Measurements from ENCODE around the gene SSX2IP.
"Not testable (repeated sequence)": the region's sequence is repeated elsewhere in the genome, so short reads cannot be mapped to it uniquely, and the experiment has no call there.

Gene SSX2IP

DNA sequence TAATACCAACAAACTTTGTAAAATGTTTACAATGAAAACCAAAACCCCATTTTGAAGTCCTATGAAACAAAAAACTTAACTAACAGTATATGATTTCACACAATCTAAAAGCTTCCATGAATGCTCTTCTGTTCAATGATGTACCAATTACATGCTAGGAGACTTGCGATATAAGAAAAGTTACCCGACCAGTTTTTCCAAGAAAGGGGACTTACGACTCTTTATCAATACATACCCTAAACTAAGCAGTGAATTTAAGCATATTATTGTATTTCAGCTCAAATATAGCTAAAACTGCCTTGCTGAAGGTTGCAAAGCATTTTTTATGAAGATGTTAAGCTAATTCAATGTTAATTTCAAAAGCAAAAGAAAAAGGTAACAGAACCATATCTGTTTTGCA, 15.6 kb downstream of the SSX2IP start:
- DNase-seq = no peak

DNA sequence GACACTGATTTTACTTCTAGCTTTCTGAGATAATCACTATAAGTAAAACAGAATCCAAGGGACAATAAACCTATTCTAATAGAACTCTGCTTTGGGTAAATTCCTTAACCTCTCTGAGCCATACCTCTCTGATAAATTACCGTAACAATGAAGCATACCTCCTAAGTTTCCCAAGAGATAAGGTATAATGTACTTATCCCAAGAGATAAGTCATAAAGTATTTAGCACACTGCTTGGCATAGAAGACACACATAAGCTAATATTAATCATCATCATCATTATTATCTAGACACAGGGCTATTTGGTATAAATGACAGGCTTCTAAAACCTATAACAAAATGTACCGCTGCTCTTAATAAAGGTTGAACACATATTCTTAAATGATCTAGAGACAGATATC, 16.2 kb downstream of the SSX2IP start:
- no peak for DNase-seq

DNA sequence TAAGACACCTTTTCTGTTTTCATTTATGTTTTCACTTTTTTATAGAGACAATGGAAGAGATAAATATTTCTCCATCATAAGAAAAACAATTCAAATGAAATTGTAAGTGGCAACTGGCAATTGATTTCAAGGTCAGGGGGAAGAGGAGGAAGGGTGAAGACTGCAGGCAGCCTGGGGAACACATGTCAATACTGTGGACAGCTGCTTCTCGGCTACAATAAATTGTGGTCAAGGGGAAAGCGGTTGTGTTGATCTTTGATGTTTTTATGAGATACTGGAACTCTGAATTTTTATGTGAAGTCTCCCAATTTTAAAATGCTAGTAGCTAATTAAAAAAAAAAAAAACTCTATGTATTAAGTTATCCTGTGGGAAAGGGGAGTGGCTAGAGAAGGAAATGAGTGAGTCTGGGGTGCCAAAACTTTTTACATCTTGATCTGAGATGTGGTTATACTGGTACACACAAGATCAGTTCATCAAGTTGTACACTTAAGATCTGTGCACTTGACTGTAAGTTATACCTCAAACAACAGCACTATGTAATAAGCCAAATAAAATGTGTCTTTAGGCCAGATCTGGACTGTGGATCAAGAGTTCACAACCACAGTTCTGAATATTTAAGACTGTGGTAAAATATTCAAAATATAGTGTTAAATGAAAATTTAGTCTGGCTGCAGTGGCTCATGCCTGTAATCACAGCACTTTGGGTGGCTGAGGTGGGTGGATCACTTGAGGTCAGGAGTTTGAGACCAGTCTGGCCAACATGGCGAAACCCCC, 18.0 kb downstream of the SSX2IP start:
- DNase-seq = no peak

DNA sequence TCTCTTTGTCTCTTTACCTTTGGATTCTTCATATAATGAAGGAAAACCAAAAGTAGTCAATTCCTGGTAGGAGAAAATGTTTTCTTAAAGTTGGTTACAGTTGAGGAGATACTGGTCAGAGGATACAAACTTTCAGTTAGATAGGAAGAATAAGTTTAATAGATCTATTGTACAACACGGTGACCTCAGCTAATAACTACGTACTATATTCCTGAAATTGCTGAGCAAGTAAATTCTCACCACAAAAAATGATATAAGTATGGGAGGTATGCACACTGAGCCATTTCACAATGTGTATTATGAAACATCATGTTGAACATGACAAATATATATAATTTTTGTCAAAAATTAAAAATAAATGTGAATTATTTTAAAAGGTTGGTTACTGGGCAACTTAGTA, 20.4 kb downstream of the SSX2IP start:
- no peak for DNase-seq

DNA sequence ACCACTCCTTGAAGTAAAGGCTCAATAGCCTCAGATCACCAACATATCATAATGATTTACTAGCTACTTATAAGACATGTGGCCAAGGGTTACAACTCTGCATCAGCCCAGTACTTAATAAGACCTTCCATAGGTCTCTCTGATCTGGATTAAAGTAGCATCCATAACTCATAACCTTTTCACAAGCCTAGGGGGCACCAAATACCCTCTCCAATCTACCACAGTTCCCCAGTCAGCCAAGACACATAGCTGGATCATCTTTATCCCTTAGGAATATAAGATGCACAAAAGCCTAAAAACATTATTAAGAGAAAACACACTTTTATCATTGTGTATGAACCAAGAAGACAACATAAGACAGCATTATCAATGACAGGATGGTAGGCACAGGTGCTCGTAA, 22.1 kb downstream of the SSX2IP start:
- no peak for DNase-seq

DNA sequence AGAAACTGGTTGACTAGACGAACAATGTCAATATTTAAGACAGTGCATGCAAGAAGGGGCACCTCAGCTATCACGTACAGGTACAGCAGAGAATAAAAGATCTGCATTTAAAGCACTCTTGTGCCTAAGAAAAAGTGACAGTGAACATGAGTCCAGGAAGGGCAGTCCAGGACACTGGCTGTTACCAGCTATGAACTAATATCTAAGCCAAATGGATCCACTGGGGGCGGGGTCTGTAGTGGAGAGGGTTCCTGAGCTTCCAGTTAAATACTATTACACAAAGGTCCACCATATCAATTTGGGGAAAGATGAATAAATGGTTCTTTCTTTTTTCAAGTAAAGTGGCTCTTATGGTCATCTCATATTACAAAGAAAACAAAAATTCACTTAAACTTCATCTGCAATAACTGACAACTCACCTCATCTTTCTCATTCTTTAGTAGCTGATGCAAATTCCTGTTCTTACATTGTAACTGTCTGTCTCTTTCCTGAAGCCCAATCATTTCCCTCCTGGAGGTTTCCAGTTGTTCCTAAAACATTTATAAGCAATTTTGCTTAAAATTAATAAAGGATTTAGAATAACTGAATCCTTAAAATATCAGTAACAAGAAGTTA, 24.5 kb downstream of the SSX2IP start:
- DNase-seq = no peak

DNA sequence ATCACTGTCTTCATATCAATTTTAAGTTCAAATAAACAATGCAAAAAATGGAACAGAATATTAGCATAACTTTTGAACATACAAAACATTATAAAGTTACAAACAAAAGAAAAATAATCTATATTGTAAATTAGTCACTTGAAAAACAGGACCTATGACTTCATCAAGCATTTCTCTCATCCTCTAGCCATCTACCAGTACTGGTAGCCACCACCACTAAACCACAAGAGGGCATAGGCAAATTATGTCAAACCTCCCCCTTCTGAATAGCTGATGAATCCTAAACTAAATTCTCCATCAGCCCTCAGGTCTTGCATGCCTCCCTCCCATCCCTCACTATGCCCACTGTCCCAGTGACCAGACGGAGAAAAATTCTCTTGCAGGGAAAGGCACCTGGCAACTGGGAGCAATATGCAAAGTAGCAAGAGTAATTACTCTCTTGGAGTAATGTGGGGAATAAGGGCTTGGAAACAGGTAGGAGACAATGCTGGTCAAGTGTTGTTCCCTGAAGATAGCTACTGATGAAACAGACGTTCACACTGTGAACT, 37.1 kb downstream of the SSX2IP start:
- no peak for DNase-seq

DNA sequence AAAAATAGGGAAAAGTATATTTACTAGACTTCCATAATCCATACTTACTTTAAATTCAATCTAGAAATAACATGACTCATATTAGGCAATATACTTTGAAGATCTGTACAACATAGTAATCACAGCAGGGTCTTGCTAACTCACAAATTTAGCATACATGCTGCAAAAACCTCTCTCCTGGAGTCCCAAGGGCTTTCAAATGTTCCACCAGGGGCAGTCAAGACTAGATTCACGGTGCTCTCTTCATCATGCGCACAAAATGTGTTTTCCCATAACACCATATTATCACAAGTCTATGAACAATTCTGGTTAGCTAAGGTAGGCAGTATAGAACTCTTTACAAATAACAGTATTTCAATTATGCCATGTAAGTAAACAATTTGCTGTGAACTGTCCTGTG, 45.8 kb downstream of the SSX2IP start:
- no peak for DNase-seq

DNA sequence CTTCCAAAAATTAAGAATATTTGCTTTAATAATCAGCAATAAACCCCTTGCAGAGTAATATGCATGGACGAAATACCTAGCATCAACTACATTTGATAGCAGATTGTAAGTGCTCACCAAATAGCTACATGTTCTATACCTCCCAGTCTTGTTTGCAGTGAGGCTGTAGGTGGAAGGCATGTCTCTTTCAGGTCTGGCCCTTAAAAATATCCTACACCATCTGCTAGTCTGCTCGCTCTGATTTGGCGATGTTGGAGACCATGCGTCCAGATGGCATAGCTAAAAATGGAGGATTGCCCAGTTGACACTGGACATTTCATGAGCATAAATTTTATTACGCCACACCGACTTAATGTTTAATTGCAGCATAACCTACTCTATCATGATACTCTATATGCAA, 47.1 kb downstream of the SSX2IP start:
- DNase-seq = no peak

DNA sequence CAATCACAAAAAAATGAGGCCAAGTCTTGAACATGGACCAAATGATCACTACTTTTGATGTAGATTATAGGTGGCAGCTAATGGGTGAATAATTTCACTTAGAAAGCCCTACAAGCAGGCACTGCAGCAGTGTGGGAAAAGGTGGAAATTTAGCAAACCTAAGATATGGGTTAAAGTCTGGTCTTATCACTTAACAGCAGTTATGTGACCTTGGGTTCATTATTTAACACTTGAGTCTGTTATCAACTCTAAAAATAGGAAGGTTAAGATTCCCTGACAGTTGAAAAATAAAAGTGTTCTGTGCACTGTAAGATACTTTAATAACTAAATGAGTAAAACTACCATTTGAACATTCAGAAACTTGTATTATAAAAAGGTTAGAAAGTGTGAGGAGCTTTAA, 47.5 kb downstream of the SSX2IP start:
- DNase-seq = no peak

DNA sequence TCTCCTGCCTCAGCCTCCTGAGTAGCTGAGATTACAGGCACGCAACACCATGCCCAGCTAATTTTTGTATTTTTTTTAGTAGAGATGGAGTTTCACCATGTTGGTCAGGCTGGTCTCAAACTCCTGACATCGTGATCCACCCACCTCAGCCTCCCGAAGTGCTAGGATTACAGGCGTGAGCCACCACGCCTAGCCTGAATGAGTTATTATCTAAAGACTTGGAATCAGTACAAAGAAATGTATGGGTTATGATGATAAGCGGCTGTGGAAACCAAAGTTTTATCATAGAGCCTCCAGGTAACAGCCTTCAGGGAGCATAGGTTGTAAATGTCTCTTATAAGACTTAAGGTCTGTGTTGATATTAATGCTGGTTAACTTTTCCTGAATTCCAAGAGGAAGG, 50.5 kb downstream of the SSX2IP start:
- not testable (repeated sequence) for DNase-seq

DNA sequence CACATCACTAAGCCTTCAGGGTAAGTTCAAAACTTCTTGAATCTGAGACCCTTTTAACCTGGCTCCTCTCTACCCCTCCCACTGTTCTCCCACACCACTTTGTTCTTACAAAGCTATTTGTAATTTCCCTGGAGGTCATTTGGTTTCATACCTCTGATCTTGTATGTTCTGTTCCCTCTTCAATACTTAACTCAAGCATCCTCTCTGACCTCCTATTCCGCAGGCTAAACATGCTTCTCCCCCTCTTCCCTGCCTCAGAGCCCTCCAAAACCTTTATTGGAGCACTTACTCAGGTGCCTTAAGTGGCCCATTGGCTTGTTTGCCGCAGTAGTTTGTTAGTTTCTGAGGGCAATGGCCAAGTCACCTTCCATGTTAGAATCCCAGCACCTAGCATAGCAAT, 54.8 kb downstream of the SSX2IP start:
- DNase-seq = no peak

DNA sequence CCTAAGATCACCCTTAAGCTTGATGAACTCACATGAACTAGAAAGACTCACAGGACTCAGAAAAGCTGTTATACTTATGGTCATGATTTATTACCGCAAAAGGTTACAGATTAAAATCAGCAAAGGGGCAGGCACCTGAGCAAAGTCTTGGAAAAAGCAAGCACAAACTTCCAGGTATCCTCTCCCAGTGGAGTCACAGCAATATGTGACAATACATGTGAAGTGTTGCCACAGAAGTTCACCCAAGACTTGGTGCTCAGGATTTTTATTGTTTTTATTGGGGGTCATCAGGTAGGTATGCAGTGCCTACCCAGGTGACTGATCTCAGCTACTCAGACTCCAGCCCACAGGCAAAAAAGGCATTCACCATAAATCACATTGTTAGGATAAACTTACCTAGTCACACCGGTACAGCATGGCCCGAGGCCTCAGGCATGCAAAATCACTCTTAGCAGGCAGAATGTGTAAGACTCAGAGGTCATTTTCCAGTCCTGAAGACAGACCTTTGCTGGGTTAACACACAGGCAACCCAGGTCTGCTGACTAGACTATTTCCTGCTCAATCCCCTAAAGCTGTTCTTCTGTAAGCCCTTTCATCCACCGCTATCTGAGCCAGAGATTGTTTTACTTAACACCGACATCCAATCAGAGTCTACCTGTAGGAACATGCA, 55.6 kb downstream of the SSX2IP start:
- DNase-seq = no peak

DNA sequence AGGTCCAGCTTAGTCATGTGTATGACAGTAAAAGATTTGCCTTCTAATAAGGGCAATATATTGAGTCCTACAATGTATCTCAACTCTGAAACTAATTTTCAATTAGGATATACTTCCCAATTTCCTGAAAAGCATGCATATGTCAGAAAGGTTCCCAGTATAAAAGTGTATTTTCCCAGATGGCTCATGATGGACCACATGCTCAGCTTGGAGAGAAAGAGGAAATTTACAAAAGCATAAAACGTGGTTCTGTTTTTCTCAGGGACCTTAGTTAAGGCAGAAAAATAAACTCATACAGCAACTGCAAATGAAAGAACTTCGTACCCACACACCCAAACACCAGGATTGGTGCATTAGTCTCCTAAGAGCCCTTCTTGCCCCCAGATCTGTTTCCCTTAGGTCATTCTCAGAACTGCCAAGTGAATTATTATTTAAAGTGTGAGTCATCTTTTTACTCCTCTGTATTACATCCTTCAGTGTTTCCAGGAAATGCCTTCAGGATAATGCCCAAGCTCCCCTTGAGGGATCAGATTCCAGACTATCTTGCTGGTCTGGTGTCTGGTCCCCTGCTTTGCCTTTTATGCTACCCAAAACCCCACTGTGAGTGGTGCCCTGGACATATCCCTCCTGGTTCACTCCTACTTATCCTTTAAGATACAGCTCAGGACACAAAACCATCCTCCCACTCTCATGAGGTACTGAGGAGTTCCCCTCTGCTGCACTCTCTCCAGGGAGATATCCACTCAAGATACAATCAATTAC, 57.4 kb downstream of the SSX2IP start:
- DNase-seq = no peak

DNA sequence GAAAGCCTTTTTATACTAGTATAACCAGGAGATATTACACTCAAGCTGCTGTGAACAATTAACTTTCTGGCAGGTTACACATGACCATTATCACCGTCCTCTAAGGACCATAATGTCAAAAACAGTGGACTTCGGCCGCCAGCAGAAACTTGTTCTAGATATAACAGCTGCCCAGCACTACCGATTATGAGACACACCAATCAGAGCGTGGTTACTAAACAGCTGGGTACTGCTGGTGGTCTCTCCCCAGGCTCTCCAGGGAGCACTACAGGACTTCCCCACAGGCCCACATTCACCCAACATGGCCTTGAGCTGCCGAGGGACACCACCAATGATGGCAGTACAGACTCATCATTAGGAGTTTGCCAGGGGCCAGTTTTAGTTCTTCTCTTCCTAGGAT, 58.1 kb downstream of the SSX2IP start:
- no peak for DNase-seq

DNA sequence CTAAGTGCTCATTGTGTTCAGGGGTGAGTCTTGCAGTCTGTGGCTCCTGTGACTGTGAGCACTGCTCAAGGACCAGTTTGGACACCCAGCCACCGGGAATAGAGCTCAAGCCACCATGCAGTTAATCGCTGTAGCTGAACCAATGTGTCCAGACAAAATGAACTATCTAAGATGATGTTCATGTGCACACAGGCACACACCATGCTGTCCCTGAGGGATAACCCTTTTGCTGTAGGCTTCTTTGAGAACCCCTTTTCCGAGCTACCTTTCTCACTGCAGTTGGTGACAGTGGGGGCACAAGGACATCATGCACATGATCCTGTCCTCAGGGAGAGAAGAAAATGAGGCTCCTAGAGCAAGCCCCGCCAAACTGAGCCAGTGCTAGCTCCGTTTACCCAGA, 65.4 kb downstream of the SSX2IP start:
- DNase-seq = no peak

DNA sequence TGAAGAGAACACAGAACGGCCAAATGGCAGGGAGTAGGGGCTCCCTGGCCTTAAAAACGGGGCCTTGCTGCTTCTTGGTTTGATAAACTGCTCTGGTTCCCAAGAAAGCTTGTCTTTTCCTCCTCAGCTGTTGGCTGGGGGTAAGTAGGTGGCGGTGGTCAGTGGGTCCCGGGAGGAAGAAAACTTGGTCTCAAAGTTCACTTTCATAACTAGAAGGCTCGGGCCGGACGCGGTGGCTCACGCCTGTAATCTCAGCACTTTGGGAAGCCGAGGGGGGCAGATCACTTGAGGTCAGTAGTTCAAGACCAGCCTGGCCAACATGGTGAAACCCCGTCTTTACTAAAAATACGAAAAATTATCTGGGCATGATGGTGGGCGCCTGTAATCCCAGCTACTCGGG, 68.7 kb downstream of the SSX2IP start:
- DNase-seq = no peak

DNA sequence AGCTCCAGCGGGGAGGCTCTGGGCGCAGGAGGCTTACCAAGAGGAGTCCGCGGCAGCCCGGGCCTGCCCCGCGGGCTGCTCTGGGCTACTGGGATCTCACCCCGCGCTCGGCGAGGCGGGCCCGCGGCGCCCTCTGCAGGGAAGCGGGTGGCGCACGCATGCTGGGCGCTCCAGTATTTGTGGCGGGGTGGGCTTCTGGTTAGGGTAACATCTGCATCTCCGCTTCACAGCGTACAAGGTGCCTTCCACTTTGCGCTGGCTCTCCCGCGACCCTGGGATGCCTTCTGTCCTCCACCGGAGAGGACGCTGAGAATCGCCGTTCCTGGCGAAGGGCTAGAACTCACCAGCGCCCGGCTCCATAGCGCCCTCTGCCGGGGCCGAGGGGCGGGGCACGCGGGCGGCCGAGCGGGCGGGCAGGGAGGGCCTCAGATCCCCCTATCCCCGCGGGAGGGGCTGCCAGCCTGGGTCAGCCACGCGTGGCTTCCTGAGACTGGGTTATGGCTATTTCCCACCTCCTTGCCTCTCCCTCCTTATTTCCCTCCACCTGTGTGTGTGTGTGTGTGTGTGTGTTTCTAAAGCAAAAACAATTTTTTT, 69.4 kb downstream of the SSX2IP start:
- peak; percentile 68 for DNase-seq

DNA sequence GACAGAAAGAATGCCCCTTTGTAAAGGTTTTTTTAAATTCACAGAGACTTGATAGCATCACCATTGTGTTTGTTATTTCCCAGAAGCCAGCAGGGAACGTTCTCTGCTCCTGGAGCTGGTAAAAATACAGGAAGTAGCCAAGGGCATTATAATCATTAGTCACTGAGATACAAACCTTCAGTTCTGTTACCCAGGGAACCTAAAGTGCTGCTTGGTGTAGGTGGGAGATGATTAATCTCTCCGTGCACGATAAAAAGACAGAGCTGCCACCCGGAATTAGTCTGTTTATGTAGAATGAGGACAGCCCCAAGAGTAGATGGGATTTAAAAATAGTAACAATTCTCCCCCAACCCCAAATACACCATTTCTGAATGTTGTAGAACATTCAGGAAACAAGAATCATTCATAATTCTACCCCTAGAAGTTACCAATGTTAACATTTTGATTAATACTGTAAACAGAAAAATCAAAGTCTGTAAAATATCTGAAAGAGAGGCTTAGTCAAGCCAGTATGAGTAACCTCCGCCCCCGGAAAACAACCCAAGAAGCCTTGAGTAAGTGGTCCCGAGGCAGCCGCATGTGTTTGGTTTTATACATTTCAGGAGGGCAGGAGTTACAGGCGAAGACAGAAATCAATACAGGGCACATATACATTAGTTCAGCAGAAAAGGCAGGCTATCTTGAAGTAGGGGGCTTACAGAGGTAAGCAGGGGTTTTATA, 70.7 kb downstream of the SSX2IP start:
- no peak for DNase-seq

DNA sequence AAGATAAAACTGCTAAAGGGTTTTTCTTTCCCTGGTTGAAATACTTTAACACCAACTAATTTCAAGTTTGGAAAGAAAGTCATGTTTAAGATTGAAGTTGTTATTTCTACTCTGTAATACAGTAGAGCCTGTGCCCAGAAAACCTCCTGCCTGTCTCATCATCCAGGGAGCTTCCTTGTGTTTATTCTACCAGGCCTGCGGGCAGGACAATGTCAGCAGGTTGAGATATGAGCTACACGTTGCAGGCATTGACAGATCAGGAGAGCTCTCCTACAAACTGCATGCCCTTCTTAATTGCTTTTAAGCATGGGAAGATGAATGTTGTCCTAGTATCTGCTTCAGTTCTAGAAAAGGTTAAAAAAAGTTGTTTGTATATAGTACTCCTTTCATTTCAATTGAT, 72.9 kb downstream of the SSX2IP start:
- no peak for DNase-seq

DNA sequence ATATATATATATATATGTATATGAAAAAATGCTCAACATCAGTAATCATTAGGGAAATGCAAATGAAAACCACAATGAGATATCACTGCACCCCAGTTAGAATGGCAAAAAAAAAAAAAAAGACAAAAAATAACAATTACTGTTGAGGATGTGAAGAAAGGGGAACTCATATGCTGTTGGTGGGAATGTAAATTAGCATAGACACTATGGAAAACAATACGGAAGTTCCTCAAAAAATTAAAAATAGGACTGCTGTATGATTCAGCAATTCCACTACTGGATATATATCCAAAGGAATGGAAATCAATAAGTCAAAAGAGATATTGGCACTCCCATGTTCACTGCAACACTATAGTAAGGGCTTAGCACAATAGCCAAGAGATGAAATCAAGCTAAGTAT, 74.5 kb downstream of the SSX2IP start:
- DNase-seq = no peak

DNA sequence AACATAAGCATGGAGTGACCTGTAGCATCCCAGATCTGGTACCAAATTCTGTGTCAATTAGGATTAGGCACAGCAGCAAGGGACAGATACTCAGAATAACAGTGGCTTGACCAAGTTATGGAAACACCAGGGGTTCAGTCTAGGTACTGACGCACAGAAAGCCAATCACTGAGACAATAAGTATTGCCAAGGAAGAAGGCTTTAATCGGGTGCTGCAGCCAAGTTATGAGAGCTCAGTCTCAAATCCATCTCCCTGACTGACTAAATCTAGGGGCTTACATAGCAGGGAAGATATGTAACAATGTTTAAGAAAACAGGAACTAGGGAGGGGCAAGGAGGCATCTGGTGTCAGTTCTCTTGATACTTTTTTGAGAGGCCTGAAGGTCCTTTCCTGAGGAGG, 76.4 kb downstream of the SSX2IP start:
- no peak for DNase-seq
